ENCODE results near the gene CLCNKA. TPM values are rescaled to one million over a fixed set of nuclear protein-coding genes. Genes with fewer than 3 reads are reported as not detected.

The CLCNKA gene
- total RNA-seq, 8 experiments from 2014 or later, result 0.04 to 0.35 TPM; not detected in 6

DNA sequence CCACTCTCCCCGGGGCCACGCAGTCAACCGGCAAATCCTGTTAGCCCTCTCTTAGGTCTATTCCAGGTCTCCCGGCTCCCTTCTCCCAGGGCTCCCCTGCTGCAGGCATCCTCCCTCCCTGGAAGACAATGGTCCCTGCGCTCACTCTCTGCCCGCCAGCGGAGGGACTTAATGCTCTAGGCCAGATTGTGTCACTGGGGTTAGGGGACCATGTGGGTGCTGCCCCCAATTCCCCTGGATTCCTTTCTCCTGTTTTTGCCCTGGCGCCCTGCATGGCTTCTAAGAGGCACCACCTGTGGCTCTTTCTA, 43.4 kb downstream of the CLCNKA start:
- H3K27ac ChIP-seq, result no peak overlapping the region
- ATAC-seq (replicated peaks in 6 of 8), result no peak
- H3K4me3 ChIP-seq, result no peak overlapping the region
- peaks cover 38 to 41% of the 10 kb centered on the region in 2 donors for H3K4me1 ChIP-seq (replicated peaks in 1 of 2)
- in situ Hi-C loops (cut with MboI; ENCODE audit: low pct_unique_long_range_greater_than_20kb in 2 of 9, low sequenced_read_pairs in 9 of 9, unreplicated experiment in 9 of 9), result no loop called here
- 58 to 100% (median 80%) methylated on average over 1 to 7 of the region's 8 CpGs; no CpG with 5 or more reads in 6 of the 10 experiments for WGBS, 10 experiments

DNA sequence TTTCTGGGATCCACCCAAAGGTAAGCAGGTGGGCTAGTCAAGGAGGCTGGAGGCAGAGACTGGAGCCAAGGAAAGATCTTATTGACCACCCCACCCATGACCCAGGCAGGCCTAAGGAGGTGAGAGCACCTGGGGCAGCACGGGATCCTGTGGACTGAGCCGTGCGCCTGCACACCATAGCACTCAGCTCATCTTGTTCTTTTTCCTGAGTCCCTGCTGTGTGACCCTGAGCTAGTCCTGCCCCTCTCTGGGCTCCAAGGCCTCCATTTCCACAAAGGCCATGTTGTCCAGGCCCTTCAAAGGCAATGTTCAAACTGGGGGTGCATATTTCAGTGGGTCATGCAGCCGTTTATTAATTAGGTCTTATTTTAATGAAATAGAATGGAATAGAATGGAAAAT, 44.4 kb downstream of the CLCNKA start:
- in situ Hi-C loops (cut with MboI; ENCODE audit: low pct_unique_long_range_greater_than_20kb in 2 of 9, low sequenced_read_pairs in 9 of 9, unreplicated experiment in 9 of 9), result no loop called here
- no peak overlapping the region for H3K27ac ChIP-seq
- no peak for ATAC-seq (replicated peaks in 6 of 8)
- peaks cover 38 to 41% of the 10 kb centered on the region in 2 donors for H3K4me1 ChIP-seq (replicated peaks in 1 of 2)
- WGBS, 10 experiments, result 0 to 89% (median 70%) methylated on average over 1 to 4 of the region's 4 CpGs; no CpG with 5 or more reads in 4 of the 10 experiments
- no peak overlapping the region for H3K4me3 ChIP-seq

DNA sequence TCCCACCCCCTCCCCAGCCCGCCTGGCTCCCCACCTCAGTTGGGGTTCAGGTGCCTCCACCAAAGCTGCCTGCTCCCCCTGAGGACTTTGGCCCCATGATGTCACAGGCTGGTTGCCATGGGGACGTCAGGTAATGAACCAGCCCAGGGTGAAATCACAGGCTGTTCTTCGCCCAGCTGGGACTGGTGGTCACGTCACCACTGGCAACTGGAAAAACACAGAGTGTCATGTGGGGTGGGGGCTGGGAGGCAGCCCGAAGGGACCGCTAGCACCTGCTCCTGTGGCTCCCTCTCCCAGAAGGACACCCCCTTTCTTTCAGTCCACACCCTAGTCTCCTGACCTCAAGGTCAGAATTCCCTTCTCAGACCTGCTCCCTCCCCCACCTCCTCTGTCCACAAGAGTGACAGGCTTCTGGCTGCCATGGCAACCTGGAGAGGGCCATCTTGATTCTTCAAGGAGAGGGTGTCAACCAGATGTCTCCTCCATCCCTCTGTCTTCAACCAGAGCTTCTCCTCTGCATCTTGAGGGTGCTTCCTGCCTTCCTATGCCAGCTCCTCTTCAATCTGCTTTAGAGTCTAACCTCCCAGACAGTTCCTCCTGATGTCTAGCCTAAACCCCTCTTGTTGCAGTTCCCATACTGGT, 45.4 kb downstream of the CLCNKA start:
- no peak overlapping the region for H3K4me3 ChIP-seq
- WGBS, 10 experiments, result 0 to 65% (median 25%) methylated on average over 1 to 6 of the region's 6 CpGs; no CpG with 5 or more reads in 2 of the 10 experiments
- in situ Hi-C loops (cut with MboI; ENCODE audit: low pct_unique_long_range_greater_than_20kb in 2 of 9, low sequenced_read_pairs in 9 of 9, unreplicated experiment in 9 of 9), result no loop called here
- peak in 7 of 8 experiments; percentile 51 to 85 (median 80) for ATAC-seq (replicated peaks in 6 of 8)
- peak overlapping the region; percentile 17 to 29 for H3K27ac ChIP-seq
- H3K4me1 ChIP-seq (replicated peaks in 1 of 2), result peaks cover 38 to 39% of the 10 kb centered on the region in 2 donors

DNA sequence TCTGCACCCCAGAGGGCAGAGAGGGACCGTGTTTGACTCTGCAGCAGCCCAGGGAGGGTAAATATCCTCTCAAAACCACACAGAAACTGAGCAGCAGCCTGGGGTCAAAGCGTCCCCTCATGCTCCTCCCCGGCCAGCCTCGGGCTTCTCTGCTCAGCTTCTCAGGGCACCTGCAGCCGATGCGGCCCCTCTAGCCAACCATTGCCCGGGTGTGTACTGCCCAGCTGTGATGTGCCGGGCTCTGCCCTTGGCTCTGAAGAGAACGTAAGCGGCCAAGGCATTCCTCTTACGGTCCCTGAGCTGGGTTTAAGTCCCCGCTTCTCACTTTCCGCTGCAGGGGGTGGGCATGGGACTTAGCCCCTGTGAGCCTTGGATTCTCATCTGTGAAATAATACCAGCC, 46.1 kb downstream of the CLCNKA start:
- in situ Hi-C loops (cut with MboI; ENCODE audit: low pct_unique_long_range_greater_than_20kb in 2 of 9, low sequenced_read_pairs in 9 of 9, unreplicated experiment in 9 of 9), result no loop called here
- WGBS, 10 experiments, result 20 to 82% (median 65%) methylated on average over 1 to 8 of the region's 13 CpGs; no CpG with 5 or more reads in 4 of the 10 experiments
- Histone ChIP-seq H3K4me3 (no peak overlapping the region), H3K4me1 (replicated peaks in 1 of 2) (peaks cover 40 to 46% of the 10 kb centered on the region in 2 donors), H3K27ac (peak overlapping the region in 1 of 2 donors; percentile 17)
- no peak for ATAC-seq (replicated peaks in 6 of 8)

DNA sequence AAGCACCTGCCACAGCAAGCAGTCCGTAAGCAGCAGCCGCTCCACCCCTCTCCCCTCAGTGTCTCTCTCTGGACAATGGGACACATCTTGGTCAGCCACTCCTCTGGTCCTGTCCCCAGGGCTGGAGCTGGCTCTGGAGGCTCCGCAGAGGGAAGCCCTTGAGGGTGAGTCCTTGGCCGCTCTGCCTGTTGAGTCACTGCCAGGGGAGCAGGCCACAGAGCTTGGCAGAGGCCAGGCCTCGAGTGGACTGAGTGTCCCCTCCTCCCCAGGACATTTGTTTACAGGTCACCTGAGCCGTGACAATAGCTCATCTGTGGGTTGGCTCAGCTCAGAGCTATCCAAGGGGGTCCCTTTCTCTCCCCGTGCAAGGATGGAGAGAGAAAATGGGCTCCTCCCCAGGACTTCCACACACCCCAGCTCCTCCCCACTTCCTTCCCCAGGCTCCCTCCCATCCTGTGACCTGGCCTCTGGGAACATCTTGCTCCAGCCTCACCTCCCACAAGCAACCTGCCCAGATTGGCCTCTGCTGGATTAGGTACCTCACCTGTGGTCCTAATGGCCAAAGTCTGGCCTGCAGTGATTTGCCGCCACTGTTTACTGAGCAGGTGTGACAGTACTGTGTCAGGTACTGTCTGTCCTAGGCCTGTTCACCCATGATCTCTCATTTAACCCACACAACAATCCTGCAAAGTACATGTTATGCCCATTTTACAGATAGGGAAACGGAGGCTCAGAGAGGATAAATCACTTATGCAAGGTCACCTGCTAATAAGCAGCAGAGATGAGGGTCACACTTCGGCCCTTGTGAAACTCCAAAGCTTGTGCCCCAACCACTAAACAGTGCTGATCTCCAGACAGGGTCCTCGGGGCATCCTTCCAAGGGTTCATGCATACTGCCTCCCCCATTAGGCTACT, 46.8 kb downstream of the CLCNKA start:
- peaks cover 42 to 49% of the 10 kb centered on the region in 2 donors for H3K4me1 ChIP-seq (replicated peaks in 1 of 2)
- in situ Hi-C loops (cut with MboI; ENCODE audit: low pct_unique_long_range_greater_than_20kb in 2 of 9, low sequenced_read_pairs in 9 of 9, unreplicated experiment in 9 of 9), result no loop called here
- H3K27ac ChIP-seq, result no peak overlapping the region
- WGBS, 10 experiments, result 33 to 80% (median 59%) methylated on average over 1 to 5 of the region's 11 CpGs; no CpG with 5 or more reads in 4 of the 10 experiments
- no peak overlapping the region for H3K4me3 ChIP-seq
- ATAC-seq (replicated peaks in 6 of 8), result peak in 6 of 8 experiments; percentile 3 to 82 (median 16)

DNA sequence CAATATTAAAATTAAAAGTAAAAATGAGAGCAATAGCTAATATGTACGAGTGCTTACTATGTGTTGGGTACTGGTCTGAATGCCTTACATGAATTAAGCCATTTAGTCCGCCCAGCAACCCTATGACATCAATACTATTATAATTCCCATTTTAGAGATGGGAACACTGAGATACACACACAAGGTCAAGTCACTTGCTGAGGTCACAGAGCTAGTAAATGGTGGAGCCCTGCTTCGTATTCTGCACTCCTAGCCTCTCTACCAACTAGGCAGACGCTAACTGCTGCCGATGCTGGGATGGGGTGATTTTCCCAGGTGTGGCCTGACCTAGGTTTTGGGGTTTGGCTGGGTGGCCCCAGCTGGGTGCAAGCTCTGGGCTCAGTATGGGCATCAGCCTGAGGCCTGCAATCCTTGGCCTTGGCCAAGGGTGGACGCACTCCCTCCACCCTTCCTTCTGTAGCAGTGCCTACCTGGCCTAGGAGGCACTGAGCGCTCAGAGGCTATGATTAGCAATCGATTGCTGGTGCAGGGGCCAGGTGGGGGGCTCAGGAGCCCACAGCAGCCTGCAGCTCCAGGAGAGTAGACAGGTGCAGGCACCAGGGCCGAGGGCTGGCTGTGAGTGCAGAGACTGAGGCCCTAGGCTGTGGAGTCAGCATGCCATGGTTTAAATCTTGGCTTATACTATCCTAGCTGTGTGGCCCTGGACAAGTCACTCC, 49.0 kb downstream of the CLCNKA start:
- peaks cover 35 to 41% of the 10 kb centered on the region in 2 donors for H3K4me1 ChIP-seq (replicated peaks in 1 of 2)
- no peak overlapping the region for H3K27ac ChIP-seq
- ATAC-seq (replicated peaks in 6 of 8), result no peak
- in situ Hi-C loops (cut with MboI; ENCODE audit: low pct_unique_long_range_greater_than_20kb in 2 of 9, low sequenced_read_pairs in 9 of 9, unreplicated experiment in 9 of 9), result loop anchor here in 1 of 9 experiments (10.0 kb wide), 1 partner anchor 174 kb away; no protein-coding TSS in a partner anchor
- no peak overlapping the region for H3K4me3 ChIP-seq
- 50 to 100% (median 76%) methylated on average over 1 to 9 of the region's 9 CpGs; no CpG with 5 or more reads in 1 of the 10 experiments for whole genome bisulfite sequencing, 10 experiments

DNA sequence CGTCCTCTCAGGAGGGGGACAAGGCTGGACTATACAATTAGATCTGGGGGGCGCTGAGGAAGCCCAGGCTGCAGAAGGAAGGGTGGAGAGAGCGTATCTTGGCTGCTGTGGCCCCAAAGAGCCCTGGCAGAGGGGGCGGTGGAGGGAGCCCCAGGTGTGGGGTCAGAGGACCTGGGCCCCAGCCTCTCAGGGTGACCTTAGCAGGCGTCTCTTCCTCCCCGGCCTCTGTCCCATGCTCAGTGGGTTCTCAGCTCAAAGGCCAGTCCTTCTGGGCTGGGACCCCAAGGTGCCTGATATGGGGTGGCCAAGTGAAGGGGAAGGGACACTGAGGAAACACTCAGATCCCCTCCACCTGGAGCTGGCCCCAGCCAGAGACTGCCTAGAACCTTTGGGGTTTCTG, 49.8 kb downstream of the CLCNKA start:
- in situ Hi-C loops (cut with MboI; ENCODE audit: low pct_unique_long_range_greater_than_20kb in 2 of 9, low sequenced_read_pairs in 9 of 9, unreplicated experiment in 9 of 9), result loop anchor here in 1 of 9 experiments (10.0 kb wide), 1 partner anchor 173 kb away; no protein-coding TSS in a partner anchor
- Histone ChIP-seq H3K27ac (no peak overlapping the region), H3K4me3 (no peak overlapping the region), H3K4me1 (replicated peaks in 1 of 2) (peaks cover 36 to 45% of the 10 kb centered on the region in 2 donors)
- 59 to 100% (median 97%) methylated on average over 1 to 5 of the region's 6 CpGs; no CpG with 5 or more reads in 4 of the 10 experiments for WGBS, 10 experiments
- no peak for ATAC-seq (replicated peaks in 6 of 8)

DNA sequence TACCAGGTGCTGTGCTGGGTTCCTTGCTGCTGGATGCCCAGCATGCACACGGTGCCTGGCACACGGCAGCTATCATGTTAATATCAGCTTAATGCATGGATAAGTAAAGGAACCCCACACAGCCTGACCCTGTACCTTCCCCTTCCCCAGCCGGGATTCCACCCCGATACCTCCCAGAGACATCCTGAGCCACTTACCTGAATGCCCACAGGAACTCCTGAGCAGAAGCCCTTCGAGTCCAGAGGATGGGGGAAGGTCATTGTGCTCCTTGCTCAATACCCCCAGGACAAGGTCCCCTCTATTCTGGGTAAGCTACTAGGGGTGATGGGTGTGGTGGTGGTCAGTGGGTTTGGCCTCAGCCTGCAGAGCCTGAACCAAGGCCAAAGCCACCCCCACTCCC, 50.3 kb downstream of the CLCNKA start:
- Histone ChIP-seq H3K4me1 (replicated peaks in 1 of 2) (peaks cover 36 to 45% of the 10 kb centered on the region in 2 donors), H3K4me3 (no peak overlapping the region), H3K27ac (no peak overlapping the region)
- in situ Hi-C loops (cut with MboI; ENCODE audit: low pct_unique_long_range_greater_than_20kb in 2 of 9, low sequenced_read_pairs in 9 of 9, unreplicated experiment in 9 of 9), result loop anchor here in 1 of 9 experiments (10.0 kb wide), 1 partner anchor 173 kb away; no protein-coding TSS in a partner anchor
- 33 to 67% (median 61%) methylated on average over 1 to 5 of the region's 5 CpGs; no CpG with 5 or more reads in 7 of the 10 experiments for WGBS, 10 experiments
- no peak for ATAC-seq (replicated peaks in 6 of 8)

DNA sequence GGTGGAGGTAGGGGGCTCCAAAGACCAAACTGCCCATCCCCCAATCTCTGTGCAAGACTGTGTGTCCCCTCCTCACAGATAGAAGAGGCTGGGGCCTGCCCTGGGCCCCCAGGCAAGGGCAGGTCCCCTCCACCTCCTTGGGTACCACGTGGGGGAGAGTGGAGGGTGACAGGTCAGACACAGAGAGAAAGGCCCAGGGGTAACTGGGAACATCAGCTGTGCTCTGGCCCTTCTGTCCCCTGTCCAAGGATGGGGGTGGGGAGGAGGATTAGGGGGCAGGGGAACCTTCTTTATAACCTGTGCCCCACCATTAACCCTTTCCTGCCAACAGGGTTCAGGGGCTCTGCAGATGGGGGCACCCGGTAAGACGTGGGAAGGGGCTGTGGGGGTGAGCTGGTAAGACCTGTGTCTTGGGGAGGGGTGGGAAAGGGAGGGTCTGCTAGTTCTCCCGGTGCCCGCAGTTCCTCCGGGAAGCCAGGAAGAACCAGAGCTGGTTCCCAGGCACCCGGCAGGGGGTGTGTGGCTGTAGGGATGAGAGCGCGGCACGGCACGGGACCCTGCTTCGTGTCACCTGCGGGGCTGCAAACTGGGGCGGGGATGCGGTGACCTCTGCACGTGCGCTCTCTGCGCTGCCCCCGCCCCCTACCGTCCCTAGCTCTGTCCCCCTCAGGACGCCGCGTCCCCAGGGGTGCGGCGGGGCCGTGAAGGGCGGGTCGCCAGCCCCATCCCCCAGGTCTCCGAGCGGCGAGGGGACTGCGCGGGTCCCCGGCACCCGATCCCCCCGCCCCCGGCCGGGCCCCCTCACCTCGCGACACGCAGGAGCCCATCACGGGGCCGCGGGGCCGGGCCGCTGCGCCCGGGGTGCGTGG, 51.0 kb downstream of the CLCNKA start:
- peak in 6 of 8 experiments; percentile 10 to 64 (median 51) for ATAC-seq (replicated peaks in 6 of 8)
- H3K27ac ChIP-seq, result no peak overlapping the region
- in situ Hi-C loops (cut with MboI; ENCODE audit: low pct_unique_long_range_greater_than_20kb in 2 of 9, low sequenced_read_pairs in 9 of 9, unreplicated experiment in 9 of 9), result loop anchor here in 1 of 9 experiments (10.0 kb wide), 1 partner anchor 172 kb away; no protein-coding TSS in a partner anchor
- H3K4me1 ChIP-seq (replicated peaks in 1 of 2), result peaks cover 35 to 42% of the 10 kb centered on the region in 2 donors
- peak overlapping the region; percentile 25 to 40 (median 36) for H3K4me3 ChIP-seq
- WGBS, 10 experiments, result 20% methylated on average over 1 of the region's 49 CpGs; no CpG with 5 or more reads in 9 of the 10 experiments

DNA sequence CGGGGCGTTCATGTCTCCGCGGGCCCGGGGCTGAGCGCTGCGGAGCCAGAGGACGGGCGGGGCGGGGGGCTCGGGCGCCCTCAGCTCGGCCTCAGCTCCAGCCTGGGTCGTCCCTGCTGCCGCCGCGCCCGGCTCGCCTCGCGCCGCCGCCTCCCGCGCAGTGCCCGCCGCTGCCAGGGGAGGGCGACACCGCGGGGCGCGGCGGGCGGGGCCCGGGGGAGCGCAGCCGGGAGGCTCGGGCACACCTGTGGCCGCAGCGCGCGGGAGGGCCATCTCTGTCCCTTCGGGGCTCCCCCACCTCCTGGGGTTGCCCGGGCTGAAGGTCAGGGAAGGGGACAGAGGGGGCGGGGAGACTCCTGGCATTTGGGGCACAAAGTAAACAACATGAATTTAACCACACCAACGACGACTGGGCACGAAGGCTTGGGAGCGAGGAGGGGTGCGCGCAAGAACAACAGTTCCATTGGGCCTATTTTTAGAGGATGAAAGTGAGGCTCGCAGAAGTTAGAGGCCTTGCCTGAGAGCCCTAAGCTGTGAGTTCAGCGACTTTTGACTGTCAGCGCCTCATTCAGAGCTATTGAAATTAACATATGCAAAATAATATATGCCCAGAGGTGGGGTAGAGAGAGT, 51.8 kb downstream of the CLCNKA start, which contains the start of gene FAM131C:
TSS of gene FAM131C (minus strand) at position 162 of the 630 bp plus-strand sequence. CDS start 209 bp downstream, outside the sequence.
- in situ Hi-C loops (cut with MboI; ENCODE audit: low pct_unique_long_range_greater_than_20kb in 2 of 9, low sequenced_read_pairs in 9 of 9, unreplicated experiment in 9 of 9), result loop anchor here in 1 of 9 experiments (10.0 kb wide), 1 partner anchor 171 kb away; no protein-coding TSS in a partner anchor
- Histone ChIP-seq H3K4me1 (replicated peaks in 1 of 2) (peaks cover 28 to 35% of the 10 kb centered on the region in 2 donors), H3K4me3 (peak within 1 kb of the TSS; percentile 25 to 40 (median 36)), H3K27ac (no peak within 1 kb of the TSS)
- WGBS, 10 experiments, result 0 to 4% (median 2%) methylated on average over 1 to 10 of the region's 54 CpGs; no CpG with 5 or more reads in 6 of the 10 experiments
- ATAC-seq (replicated peaks in 6 of 8), result peak; percentile 24 to 83 (median 63)

DNA sequence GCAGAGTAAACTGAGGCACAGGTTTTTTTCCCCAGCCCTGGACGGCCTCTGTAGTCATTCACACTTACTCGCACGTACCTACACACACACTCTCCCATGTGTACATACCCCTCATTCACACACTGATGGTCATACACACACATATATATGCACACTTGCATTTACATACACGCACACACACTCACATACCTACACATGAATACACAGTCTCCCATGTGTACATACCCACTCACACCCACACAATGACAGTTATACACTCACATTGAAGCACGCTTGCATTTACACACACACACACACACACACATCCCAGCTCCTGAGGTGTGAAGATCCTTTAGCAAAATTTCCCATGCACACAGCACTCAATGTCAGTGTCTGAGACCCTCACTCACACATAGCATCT, 52.4 kb downstream of the CLCNKA start:
- in situ Hi-C loops (cut with MboI; ENCODE audit: low pct_unique_long_range_greater_than_20kb in 2 of 9, low sequenced_read_pairs in 9 of 9, unreplicated experiment in 9 of 9), result loop anchor here in 1 of 9 experiments (10.0 kb wide), 1 partner anchor 171 kb away; no protein-coding TSS in a partner anchor
- Histone ChIP-seq H3K4me1 (replicated peaks in 1 of 2) (peaks cover 30 to 37% of the 10 kb centered on the region in 2 donors), H3K27ac (no peak overlapping the region), H3K4me3 (no peak overlapping the region)
- 25 to 100% (median 85%) methylated on average over 1 to 5 of the region's 5 CpGs; no CpG with 5 or more reads in 2 of the 10 experiments for WGBS, 10 experiments
- ATAC-seq (replicated peaks in 6 of 8), result no peak
